Stromal cell of bone marrow (primary cell): Measurements from ENCODE around the gene RERE.
"Not testable (repeated sequence)": the region's sequence is repeated elsewhere in the genome, so short reads cannot be mapped to it uniquely, and the experiment has no call there.

Experiments
- DNase-seq: peaks from one replicate; pipeline ENCODE4 v3.0.0-alpha.2; 2012; ENCODE audit warnings: low read depth

Gene RERE

GRCh38 chr1:8639148-8639547, 178.3 kb downstream of the RERE start:
- no peak for DNase-seq

DNA sequence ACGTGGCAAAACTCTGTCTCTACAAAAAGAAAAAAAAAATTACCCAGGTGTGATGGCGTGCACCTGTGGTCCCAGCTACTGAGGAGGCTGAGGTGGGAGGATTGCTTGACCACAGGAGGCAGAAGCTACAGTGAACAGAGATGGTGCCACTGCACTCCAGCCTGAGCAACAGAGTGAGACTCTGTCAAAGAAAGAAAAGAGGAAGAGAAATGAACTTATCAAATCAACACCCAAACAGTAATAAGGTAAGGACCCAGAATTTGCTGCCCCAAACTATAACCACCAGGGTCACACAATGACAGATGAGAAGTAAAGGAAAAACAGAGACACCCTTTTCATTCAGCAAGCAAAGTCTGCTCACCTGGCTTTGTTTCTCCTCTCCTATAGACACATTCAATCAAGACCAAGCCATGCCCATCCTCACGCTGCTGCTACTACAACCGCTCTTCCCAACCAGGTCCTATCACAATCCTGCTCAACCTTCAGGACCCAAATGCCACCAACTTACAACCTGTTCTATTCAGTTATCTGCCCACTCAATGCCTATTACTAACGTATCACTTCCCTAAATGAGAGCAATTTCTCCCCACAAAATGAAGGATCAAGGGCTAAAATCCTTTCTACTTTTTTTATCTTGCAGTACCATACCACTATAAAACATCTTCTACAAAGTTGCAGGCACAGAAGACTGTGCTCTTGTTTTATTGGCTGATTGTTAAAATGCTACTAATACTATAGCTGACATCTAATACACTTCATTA, 183.5 kb downstream of the RERE start:
- no peak for DNase-seq

- DNase-seq = no peak
These were observed 185.3 kb downstream of the RERE start for GRCh38 chr1:8632102-8632501.

- DNase-seq = no peak
These were observed 186.3 kb downstream of the RERE start for GRCh38 chr1:8631163-8631562.

DNA sequence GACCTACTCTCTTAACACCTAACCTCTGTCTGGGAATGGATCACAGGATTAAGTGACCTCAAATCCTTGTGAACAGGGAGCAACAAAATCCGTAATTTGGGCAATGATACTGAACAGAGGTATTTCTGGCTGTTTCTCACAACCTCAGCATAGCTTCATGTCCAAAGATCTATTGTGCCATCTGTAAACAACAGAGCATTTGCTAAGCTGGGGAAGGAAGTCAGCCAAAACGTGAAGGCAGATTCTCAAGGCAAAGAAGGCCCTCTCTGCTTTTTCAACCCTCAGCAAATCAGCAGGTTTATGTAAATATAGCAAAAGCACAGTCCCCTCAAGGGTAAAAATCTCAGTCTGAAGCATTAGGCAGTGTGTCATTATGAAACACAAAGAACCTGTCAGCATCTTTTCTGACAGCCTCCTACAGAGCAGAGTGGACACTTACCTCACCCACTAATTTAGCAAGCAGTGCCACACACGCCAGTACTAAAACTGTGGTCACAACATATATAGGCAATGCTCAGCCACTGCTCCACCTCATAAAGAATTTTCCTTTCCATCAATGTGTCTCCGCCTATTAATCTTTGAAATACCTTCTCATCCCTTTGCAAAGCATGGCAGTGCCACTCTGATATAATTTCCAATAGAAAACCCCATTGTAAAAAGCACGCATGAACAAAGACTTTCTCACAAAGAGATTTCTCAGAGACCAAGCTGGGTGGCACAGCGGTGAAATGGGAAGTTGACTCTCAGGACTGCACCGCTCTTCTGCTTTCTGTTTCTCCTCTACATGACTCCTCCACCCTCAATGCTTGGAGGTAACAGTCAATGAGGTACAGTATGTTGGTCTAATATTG, 188.0 kb downstream of the RERE start:
- no peak for DNase-seq

DNA sequence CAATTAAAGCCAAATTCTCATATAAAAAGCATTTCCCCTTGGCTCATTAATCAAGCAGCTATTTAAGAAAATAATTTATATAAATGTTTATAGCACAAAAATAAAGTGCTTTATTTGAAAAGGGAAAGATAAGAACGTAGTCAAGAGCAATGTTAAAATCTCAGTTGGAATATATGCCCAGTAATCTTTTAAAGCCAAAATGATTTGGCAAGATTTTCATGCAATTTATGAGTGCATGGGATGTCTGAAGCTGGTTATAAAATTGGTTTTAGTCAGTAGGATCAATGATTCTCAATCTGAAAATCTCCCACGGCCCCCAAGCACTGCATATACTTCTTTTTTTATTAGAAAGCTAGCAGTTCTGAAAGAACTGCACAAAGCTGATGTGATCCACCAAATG, 188.8 kb downstream of the RERE start:
- DNase-seq = no peak

DNA sequence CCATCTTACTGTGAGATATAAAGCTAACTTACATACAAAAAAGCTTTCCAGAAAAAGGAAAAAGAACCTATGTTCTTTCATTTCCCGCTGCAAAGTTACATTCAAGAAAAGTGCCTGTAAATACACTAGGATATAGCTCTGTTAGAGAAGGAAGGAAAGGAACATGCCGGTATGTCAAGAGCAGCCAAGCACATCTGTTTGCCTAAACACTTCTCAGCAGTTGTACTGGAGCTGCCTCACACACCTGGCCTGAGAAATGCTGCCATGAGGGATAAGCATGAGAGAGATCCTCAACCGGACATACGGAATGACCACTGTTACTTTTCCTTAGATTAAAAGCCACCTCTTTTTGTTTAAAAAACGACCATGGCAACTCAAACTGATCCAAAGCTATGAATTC, 189.7 kb downstream of the RERE start:
- no peak for DNase-seq

DNA sequence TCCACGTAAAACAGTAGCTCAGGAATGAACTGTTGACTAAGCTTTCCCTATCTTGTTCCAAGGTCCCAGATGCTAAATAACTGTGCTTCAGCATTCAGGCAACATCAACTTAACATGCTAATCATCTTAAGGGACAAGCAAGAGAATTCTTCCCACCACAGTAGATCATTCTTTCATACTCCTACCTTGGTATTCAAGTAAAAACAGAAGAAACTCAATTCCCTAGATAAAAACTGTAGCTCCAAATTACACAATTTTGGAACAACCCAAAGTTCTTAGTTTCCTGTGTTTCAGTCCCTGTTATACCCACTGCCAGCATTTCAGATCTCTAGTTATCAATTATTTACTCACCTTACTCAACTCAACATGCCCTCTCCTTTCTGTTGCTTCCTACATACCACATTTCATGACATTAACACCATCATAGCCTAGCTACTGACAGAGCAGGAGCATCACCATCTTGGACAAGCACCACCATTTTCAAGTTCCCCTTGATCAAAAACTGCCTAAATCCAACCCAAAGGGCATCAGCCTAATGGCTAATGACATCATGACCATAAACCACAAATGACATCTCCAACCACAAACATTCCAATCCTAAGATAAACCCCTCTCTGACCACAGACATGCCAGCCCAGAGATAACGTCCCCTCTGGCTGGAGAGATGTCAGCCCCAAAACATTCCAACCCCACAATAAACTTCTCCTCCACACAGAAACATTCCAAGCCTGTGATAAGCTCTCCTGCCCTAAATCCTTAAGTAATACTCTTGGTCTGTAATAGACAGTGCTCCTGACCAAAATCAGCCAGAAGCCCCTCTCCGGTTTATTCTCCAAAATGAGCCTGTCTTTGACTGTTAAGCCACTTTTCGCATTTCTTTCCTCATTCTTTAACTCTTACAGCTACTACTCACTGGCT, 191.2 kb downstream of the RERE start:
- peak; percentile 55 for DNase-seq

DNA sequence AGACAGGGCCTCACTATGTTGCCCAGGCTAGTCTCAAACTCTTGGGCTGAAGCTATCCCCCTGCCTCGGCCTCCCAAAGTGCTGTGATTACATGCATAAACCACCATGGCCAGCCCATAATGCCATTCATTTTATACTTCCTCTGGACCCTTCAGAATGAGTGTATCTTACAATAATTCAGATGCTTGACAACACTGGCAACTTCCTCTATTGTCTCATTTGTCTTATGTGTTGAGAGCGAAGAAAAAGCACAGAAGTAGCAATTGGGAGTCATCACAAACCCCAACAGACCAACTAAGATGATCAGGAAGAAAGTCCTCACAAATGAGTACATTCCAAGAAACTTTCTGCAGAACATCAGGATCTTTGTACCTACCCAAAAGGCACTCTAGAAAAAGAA, 191.9 kb downstream of the RERE start:
- no peak for DNase-seq

DNA sequence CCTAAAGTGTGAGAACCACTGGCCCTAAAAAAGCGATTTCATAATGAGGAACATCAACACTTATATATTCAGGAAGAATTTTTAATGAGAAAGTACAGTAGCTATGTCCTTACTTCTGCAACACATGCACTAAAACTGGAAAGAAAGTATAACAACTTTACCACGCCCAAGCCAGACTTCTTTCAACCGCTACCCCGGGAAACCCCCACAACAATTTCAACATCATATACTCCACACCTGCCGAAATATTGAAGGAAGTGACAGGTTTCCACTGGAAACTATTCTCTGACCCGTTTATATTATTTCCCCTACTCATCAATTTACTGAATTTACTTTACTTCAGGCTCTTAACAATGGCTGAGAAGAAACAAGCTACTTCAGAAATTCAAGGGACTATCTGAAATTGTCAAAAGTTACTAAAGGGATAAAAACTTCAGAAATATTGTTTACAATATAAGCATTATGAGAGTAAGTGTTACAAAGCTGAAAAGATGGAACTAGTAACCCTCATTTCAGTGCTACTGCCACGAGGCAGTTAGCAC, 193.7 kb downstream of the RERE start:
- not testable (repeated sequence) for DNase-seq

GRCh38 chr1:8621785-8622348, 195.6 kb downstream of the RERE start:
- DNase-seq = not testable (repeated sequence)

DNA sequence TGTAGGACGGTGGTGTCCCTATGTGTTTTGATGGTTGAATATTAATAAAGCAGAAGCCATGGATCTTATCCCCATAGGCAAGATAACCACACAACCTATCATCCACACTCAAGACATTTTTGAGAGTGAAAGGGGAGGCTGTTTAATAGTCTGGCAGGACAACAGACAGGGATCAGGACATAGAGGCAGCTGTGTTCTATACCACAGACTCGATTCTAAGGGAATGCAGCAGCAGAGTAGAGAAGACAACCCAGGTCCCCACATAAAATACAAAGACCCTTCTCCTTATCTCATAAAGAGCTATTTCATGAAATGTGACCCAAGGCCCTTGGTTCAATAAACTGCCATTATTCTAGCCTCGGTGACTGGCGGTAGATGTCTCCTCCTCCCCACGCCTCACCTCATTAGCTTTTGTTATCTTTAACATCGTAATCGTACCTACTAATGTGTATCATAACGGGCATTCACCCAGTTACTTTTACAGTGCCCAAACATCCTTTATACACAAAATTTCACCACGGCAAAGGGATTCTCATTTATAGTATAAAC, 196.3 kb downstream of the RERE start:
- not testable (repeated sequence) for DNase-seq

DNA sequence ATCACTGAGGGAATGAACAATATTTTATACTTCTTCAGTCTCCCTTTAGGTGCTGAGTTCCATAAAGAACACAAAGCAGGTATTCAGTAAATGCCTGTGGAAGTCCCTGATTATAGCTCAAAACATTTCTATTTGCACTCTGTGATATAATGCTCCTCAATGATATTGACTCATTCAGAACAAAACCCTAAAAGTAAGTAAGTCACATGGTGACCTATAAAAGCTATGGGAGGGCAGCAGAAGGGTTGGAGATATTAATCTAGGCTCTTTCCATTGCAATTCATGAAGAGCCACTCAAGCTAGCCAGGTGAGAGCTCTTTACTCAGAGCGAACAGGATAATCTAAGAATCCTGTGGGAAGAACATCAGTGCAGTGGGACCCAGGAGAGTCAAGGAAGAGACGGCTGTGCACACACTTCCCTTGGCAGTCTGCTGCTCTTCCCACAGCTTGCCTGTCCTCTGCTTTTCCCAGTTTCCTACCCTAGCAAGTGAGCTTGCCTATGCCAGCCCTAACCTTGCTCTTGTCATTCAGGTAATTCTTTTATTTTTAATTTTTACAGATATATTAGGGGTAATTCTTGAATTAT, 197.4 kb downstream of the RERE start:
- DNase-seq = not testable (repeated sequence)

- DNase-seq = not testable (repeated sequence)
These were observed 198.0 kb downstream of the RERE start for GRCh38 chr1:8619419-8619818.

DNA sequence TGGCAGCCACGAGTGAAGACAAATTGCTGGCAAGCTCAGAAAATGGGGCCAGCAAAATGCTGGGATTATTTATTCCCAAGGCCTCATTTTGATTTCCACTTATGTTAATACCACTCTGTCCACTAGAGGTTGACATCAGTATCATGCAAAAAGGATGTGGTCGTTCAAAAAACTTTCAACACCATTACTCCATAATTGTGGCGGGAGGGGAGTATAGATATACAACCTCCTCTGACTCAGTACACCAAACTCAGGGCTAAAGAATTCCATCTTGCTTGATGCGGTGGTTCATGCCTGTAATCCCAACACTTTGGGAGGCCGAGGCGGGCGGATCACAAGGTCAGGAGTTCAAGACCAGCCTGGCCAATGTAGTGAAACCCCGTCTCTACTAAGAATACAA, 200.6 kb downstream of the RERE start:
- DNase-seq = peak; percentile 57

- DNase-seq = not testable (repeated sequence)
These were observed 205.6 kb downstream of the RERE start for GRCh38 chr1:8611634-8612515.

GRCh38 chr1:8607906-8608305, 209.5 kb downstream of the RERE start:
- no peak for DNase-seq

- DNase-seq = no peak
These were observed 213.1 kb downstream of the RERE start for GRCh38 chr1:8604041-8604945.

DNA sequence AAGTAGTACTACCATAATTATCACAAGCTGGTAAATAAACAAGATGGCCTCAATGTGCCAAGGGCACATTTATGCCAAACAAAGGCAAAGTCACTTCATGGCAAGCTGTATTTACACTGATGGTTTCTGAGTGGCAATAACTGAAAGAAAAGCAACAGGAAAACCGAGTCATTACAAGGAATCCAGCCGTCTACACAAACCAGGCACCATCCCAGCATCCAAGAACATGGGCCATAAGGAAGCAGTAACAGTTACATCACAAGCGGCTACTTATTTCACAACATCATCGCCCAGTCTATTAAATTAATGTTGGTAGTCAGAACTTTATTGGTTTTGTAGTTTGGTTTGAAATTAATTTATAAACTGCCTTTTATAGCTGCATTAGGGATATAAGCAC, 214.2 kb downstream of the RERE start:
- no peak for DNase-seq
